ENCODE data around the gene AVPI1. TPM values are rescaled to one million over a fixed set of nuclear protein-coding genes. Genes with fewer than 3 reads are reported as not detected.
A peak's percentile ranks its signal among the peaks of the same experiment; 100 is the strongest.

The AVPI1 gene
- total and polyA plus RNA-seq, 2 donors (not counting 3 experiments of a cell fraction or from before 2014, with no cell fraction given), result 2.4 to 3.7 TPM

DNA sequence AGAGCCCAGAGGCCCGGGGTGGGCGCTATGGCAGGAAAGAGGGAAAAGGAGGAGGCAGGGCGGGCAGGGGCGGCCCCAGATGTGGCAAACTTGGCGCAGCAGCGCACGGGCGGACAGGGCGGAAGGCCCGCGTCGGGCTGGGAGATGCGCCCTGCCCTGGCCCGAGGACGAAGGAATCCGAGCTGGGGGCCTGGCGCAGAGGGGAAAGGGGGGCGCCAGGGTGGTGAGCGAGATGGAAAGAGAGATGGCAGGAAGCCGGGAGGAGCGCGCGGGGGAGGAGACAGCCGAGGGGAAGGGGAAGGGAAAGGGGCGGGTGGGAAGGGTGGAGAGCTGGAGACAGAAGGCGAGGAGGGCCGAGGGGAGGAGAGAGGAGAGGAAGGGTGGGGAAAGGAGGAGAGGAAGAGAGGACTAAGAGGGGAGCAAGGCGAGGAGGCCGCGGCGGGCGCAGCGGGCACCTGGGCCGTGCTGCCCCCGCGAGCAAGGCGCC is 26.3 kb upstream of the AVPI1 start, which contains the start of gene MARVELD1:
Gene MARVELD1, plus strand, starts transcription at position 392 of the 487 bp plus-strand sequence. CDS start 147 bp downstream, outside the sequence.
- Histone ChIP-seq H3K79me2 (ENCODE audit: control insufficient read depth, insufficient read depth, low read length) (peaks cover 34% of the 10 kb centered on the region), H4K20me1 (replicated peaks; ENCODE audit: control insufficient read depth, extremely low read depth, insufficient read depth, low read length) (no peaks in the 10 kb centered on the region), H3K36me3 (ENCODE audit: control insufficient read depth in 2 of 2, extremely low read depth in 1 of 2, insufficient read depth in 2 of 2, low read length in 2 of 2) (peaks cover 0 to 10% of the 10 kb centered on the region in 2 experiments), H3K4me3 (replicated peaks in 1 of 3; ENCODE audit: insufficient read depth in 1 of 3, low read depth in 1 of 3, low read length in 3 of 3) (peak within 1 kb of the TSS; percentile 14 to 62 (median 28)), H3K9me3 (replicated peaks; ENCODE audit: control insufficient read depth, insufficient read depth, low read length) (no peaks in the 10 kb centered on the region), H3K4me2 (ENCODE audit: insufficient read depth, low read length) (peak within 1 kb of the TSS; percentile 81), H2AFZ (ENCODE audit: low read depth, low read length) (peak within 1 kb of the TSS; percentile 61), H3K9ac (replicated peaks; ENCODE audit: extremely low read depth, insufficient read depth, low read length) (peak within 1 kb of the TSS; percentile 62), H3K27me3 (ENCODE audit: control insufficient read depth in 2 of 2, insufficient read depth in 2 of 2, low read length in 2 of 2) (no peaks in the 10 kb centered on the region), H3K27ac (ENCODE audit: insufficient read depth, low read depth, low read length) (peak within 1 kb of the TSS; percentile 39), H3K9me1 (replicated peaks; ENCODE audit: control insufficient read depth, extremely low read depth, insufficient read depth, low read length) (no peaks in the 10 kb centered on the region), H3K4me1 (ENCODE audit: control insufficient read depth, extremely low read depth, insufficient read depth, low read length) (peaks cover 22% of the 10 kb centered on the region)
- peak; percentile 80 for FAIRE-seq
- POLR2A ChIA-PET, result interaction anchor here (0.6 kb wide), 1 partner anchor 20 kb away, joined by 3 read pairs; no protein-coding TSS in a partner anchor
- DNase-seq (ENCODE audit: low read depth, low spot score), result peak; percentile 54
- dilution Hi-C loops (cut with MboI; ENCODE audit: extremely low pct_ligation_motif_present, low sequenced_read_pairs) (no loop called here), intact Hi-C loops (cut with micrococcal nuclease) (loop anchor here (1.0 kb wide), 1 partner anchor 26 kb away; the partner anchor contains the start of gene AVPI1)
- no TSS peak for BruUV-seq (replicated peaks)
- TF ChIP-seq EZH2 (IDR thresholded peaks at IDR 0.05; ENCODE audit: borderline replicate concordance, low read depth, low read length, severe bottlenecking) (no peak), POLR2AphosphoS5 (IDR thresholded peaks at IDR 0.05; ENCODE audit: insufficient read depth, low read depth, low read length) (peak; percentile 93), POLR2A (IDR thresholded peaks at IDR 0.05; ENCODE audit: low read depth, low read length) (peak; percentile 95)
- CTCF ChIA-PET, result interaction anchor here (1.1 to 18.5 kb wide), 8 partner anchors 9 to 37 kb away, joined by 3 to 863 read pairs (median 5); partner anchors contain the start of genes AVPI1 and ZFYVE27

- H3K9ac ChIP-seq (replicated peaks; ENCODE audit: extremely low read depth, insufficient read depth, low read length), result no peak overlapping the region
- H3K4me3 ChIP-seq (replicated peaks in 1 of 3; ENCODE audit: insufficient read depth in 1 of 3, low read depth in 1 of 3, low read length in 3 of 3), result no peak overlapping the region
- dilution Hi-C loops (cut with MboI; ENCODE audit: extremely low pct_ligation_motif_present, low sequenced_read_pairs), result no loop called here
- CTCF ChIA-PET, result interaction anchor here (1.6 to 18.5 kb wide), 4 partner anchors 8 to 15 kb away, joined by 3 to 863 read pairs (median 18); partner anchors contain the start of gene ZFYVE27
- H3K4me1 ChIP-seq (ENCODE audit: control insufficient read depth, extremely low read depth, insufficient read depth, low read length), result peaks cover 22% of the 10 kb centered on the region
- no peaks in the 10 kb centered on the region for H3K27me3 ChIP-seq (ENCODE audit: control insufficient read depth in 2 of 2, insufficient read depth in 2 of 2, low read length in 2 of 2)
- no peaks in the 10 kb centered on the region for H3K9me1 ChIP-seq (replicated peaks; ENCODE audit: control insufficient read depth, extremely low read depth, insufficient read depth, low read length)
- no peak overlapping the region for H3K4me2 ChIP-seq (ENCODE audit: insufficient read depth, low read length)
- H3K36me3 ChIP-seq (ENCODE audit: control insufficient read depth in 2 of 2, extremely low read depth in 1 of 2, insufficient read depth in 2 of 2, low read length in 2 of 2), result no peaks in the 10 kb centered on the region
- H2AFZ ChIP-seq (ENCODE audit: low read depth, low read length), result no peak overlapping the region
- peaks cover 29% of the 10 kb centered on the region for H3K79me2 ChIP-seq (ENCODE audit: control insufficient read depth, insufficient read depth, low read length)
- BruUV-seq (replicated peaks), result no TSS peak
- no peak overlapping the region for H3K27ac ChIP-seq (ENCODE audit: insufficient read depth, low read depth, low read length)
- DNase-seq (ENCODE audit: low read depth, low spot score) (no peak), FAIRE-seq (peak; percentile 33)
- H4K20me1 ChIP-seq (replicated peaks; ENCODE audit: control insufficient read depth, extremely low read depth, insufficient read depth, low read length), result no peaks in the 10 kb centered on the region
- no peak for TF ChIP-seq POLR2AphosphoS5 (IDR thresholded peaks at IDR 0.05; ENCODE audit: insufficient read depth, low read depth, low read length)
- TF ChIP-seq EZH2 (IDR thresholded peaks at IDR 0.05; ENCODE audit: borderline replicate concordance, low read depth, low read length, severe bottlenecking), result no peak
- no peak for TF ChIP-seq MYC (IDR thresholded peaks at IDR 0.05; ENCODE audit: low read depth, low read length)
- TF ChIP-seq POLR2A (IDR thresholded peaks at IDR 0.05; ENCODE audit: low read depth, low read length), result no peak
- TF ChIP-seq MAX (IDR thresholded peaks at IDR 0.05; ENCODE audit: insufficient read depth, insufficient read length), result no peak
- no peak for TF ChIP-seq GATA2 (IDR thresholded peaks at IDR 0.05; ENCODE audit: insufficient read depth, insufficient read length, low read depth, low read length)
- no peak for TF ChIP-seq JUN (IDR thresholded peaks at IDR 0.05; ENCODE audit: borderline replicate concordance, insufficient read depth, insufficient read length, low read depth)
- no peak for TF ChIP-seq FOS (IDR thresholded peaks at IDR 0.05; ENCODE audit: borderline replicate concordance, insufficient read depth, low read length)
- TF ChIP-seq, protein P1, sequence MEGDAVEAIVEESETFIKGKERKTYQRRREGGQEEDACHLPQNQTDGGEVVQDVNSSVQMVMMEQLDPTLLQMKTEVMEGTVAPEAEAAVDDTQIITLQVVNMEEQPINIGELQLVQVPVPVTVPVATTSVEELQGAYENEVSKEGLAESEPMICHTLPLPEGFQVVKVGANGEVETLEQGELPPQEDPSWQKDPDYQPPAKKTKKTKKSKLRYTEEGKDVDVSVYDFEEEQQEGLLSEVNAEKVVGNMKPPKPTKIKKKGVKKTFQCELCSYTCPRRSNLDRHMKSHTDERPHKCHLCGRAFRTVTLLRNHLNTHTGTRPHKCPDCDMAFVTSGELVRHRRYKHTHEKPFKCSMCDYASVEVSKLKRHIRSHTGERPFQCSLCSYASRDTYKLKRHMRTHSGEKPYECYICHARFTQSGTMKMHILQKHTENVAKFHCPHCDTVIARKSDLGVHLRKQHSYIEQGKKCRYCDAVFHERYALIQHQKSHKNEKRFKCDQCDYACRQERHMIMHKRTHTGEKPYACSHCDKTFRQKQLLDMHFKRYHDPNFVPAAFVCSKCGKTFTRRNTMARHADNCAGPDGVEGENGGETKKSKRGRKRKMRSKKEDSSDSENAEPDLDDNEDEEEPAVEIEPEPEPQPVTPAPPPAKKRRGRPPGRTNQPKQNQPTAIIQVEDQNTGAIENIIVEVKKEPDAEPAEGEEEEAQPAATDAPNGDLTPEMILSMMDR (IDR thresholded peaks at IDR 0.05; ENCODE audit: extremely low read depth in 1 of 2, insufficient read depth in 1 of 2, low read depth in 1 of 2, low read length in 2 of 2), result no peak
- no peaks in the 10 kb centered on the region for H3K9me3 ChIP-seq (replicated peaks; ENCODE audit: control insufficient read depth, insufficient read depth, low read length)
- intact Hi-C loops (cut with micrococcal nuclease), result no loop called here
- POLR2A ChIA-PET, result interaction anchor here (0.8 kb wide), 1 partner anchor 24 kb away, joined by 5 read pairs; no protein-coding TSS in a partner anchor
Measured at GRCh38 chr10:97711640-97712572, 24.9 kb upstream of the AVPI1 start.

Measured in endothelial cell of umbilical vein (primary cell).